Mesodermal cell (in vitro differentiated cells): Measurements from ENCODE around the gene TRIML2. TPM values are rescaled to one million over a fixed set of nuclear protein-coding genes. Genes with fewer than 3 reads are reported as not detected.
A peak's percentile ranks its signal among the peaks of the same experiment; 100 is the strongest.

ENCODE experiments used
- H3K27ac ChIP-seq: 2 replicates; pipeline ENCODE4 v1.7.0; 2013; ENCODE audit warnings: mild to moderate bottlenecking, low read depth, low read length, moderate library complexity; ENCODE audit not compliant: severe bottlenecking
- H3K36me3 ChIP-seq: 2 replicates; pipeline ENCODE4 v1.7.1; 2013; ENCODE audit warnings: mild to moderate bottlenecking, low read length, moderate library complexity; ENCODE audit not compliant: control insufficient read depth, insufficient read depth
- H3K4me1 ChIP-seq: one replicate; pipeline ENCODE4 v1.7.1; 2013; ENCODE audit warnings: mild to moderate bottlenecking, low read length; ENCODE audit not compliant: insufficient read depth, control insufficient read depth, poor library complexity, severe bottlenecking
- H3K4me3 ChIP-seq: 2 replicates; pipeline ENCODE4 v1.7.0; 2013; ENCODE audit warnings: low read length, control low read depth, mild to moderate bottlenecking; ENCODE audit not compliant: insufficient read depth, poor library complexity, severe bottlenecking; ENCODE audit errors: extremely low read depth
- H3K9me3 ChIP-seq: 2 replicates; pipeline ENCODE4 v1.7.1; 2013; ENCODE audit warnings: mild to moderate bottlenecking, low read length, moderate library complexity; ENCODE audit not compliant: control insufficient read depth
- WGBS, 2 experiments: methylation state at CpG; one replicate each; pipeline ENCODE4 v1.1.5; 2013; ENCODE audit warnings: missing lambda C conversion rate in 2 of 2; ENCODE audit not compliant: insufficient coverage in 2 of 2; 5-methylcytosine and 5-hydroxymethylcytosine counted together
- polyA plus RNA-seq, 2 experiments: library from polyadenylated mRNA; stranded (reverse); fragments of 50-300 nt; gene quantifications; one replicate each; pipeline ENCODE4 v1.2.3, GENCODE V29; 2013

TRIML2 gene, protein sequence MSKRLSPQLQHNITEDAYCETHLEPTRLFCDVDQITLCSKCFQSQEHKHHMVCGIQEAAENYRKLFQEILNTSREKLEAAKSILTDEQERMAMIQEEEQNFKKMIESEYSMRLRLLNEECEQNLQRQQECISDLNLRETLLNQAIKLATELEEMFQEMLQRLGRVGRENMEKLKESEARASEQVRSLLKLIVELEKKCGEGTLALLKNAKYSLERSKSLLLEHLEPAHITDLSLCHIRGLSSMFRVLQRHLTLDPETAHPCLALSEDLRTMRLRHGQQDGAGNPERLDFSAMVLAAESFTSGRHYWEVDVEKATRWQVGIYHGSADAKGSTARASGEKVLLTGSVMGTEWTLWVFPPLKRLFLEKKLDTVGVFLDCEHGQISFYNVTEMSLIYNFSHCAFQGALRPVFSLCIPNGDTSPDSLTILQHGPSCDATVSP
- 7.5 TPM for polyA plus RNA-seq (2013, experiment 1 of 2)
- polyA plus RNA-seq (2013, experiment 2 of 2): 6.2 TPM

DNA sequence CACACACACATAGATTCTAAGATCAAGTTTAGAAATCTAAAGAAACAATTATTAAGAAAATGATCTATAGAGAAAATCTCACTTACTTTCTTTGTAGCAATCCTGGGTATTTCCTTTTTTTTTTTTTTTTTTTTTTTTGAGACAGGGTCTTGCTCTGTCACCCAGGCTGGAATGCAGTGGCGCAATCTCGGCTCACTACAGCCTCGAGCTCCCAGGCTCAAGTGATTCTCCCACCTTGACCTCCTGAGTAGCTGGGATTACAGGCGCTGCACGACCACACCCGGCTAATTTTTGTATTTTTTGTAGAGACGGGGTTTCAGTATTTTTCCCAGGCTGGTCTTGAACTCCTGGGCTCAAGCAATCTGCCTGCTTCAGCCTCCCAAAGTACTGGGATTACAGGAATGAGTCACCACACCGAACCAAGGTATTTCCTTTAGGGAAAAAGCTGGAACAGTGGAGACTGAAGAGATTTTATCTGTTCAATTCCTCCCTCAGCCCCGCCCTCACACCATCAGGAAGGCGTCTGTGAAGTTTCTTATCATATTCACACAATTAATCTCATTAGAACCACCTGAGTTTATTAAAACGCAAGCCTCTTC lies at the start of gene TRIML2:
TRIML2 (minus strand) TSS at position 447 of the 599 bp plus-strand sequence. CDS start 4,235 bp downstream, outside the sequence.
- 31 to 60% methylated on average over 5 to 7 of the region's 11 CpGs for WGBS, 2 experiments
- no peaks in the 10 kb centered on the region for H3K9me3 ChIP-seq
- peak within 1 kb of the TSS; percentile 72 for H3K27ac ChIP-seq
- H3K4me1 ChIP-seq: peaks cover 21% of the 10 kb centered on the region
- peak within 1 kb of the TSS; percentile 38 for H3K4me3 ChIP-seq
- H3K36me3 ChIP-seq: peaks cover 13% of the 10 kb centered on the region

DNA sequence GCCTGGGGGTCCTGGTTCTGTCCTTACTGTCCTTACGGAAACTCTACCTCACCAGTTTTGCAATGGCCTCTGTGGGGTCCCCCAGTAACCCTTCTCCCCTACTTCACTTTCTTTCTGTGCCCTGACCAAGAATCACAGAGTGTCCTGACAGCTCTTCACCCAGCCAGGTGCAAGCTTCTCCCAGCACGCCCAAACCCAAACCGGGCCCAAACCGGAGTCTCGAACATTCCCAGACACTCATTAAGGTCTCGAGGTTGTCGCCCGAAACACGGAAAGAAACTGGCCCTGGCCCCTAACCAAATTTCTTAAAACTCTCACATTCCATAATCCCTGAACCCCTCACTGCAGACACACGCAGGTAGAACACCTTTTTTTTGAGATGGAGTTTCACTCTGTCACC lies 48.9 kb upstream of the TRIML2 start:
- H3K27ac ChIP-seq: no peak overlapping the region
- no peaks in the 10 kb centered on the region for H3K36me3 ChIP-seq
- no peaks in the 10 kb centered on the region for H3K9me3 ChIP-seq
- no peaks in the 10 kb centered on the region for H3K4me1 ChIP-seq
- no peak overlapping the region for H3K4me3 ChIP-seq
- 93 to 94% methylated on average over 8 to 10 of the region's 10 CpGs for WGBS, 2 experiments

DNA sequence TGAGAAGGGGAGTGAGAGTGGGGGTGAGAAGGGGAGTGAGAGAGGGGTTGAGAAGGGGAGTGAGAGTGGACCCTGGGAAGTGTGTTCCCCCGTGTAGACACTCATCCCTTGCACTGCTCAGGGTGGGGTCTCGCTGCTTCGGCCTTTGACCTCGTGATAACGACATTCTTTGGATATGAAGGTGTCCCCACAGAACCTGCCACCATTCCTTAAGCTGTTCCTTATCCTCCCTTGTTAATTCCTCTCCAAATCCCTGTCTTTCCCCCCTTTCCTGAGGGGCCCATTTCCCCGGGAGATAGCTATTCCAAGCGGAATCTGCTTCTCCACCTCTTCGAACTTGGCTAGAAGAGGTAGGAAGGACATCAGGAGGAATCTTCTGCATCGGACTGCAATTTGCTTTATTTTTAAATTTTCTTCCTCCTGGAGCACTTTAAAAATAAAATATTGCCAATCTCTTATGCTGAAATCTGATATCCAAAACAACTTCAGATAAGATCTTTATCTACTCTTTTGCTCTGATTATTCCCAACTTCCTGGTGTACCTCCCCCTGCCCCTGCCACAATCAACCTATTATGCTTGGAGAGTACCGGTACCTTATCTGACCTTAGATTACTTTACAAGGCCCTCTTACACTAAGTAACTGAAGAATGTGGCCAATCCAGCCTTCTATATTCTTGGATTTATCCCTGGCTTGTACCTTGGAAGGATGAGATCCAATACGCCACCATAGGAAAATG lies 45.4 kb upstream of the TRIML2 start:
- H3K36me3 ChIP-seq: no peaks in the 10 kb centered on the region
- H3K27ac ChIP-seq: no peak overlapping the region
- H3K4me3 ChIP-seq: no peak overlapping the region
- 77 to 83% methylated on average over 7 to 9 of the region's 11 CpGs for WGBS, 2 experiments
- peaks cover 3% of the 10 kb centered on the region for H3K9me3 ChIP-seq
- H3K4me1 ChIP-seq: no peaks in the 10 kb centered on the region

DNA sequence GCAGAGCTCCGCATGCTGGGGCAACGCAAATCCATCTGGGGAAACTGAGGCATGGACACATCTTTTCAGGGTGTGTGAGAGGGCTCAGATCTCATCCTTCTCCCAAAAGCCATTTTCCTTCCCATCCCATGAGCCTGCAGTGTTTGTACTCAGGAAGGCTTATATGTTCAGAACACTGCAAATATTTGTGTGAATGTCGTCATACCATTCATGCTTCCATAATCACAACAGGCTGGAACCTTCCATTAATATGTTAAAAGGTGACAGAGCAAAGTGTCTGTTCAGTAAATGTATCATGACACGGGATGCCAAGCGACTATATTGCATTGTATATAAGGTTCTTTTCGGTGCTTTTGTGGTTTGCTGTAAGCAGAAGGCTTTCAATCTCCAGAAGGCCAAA lies 38.4 kb upstream of the TRIML2 start:
- Histone ChIP-seq H3K36me3 (no peaks in the 10 kb centered on the region), H3K4me3 (no peak overlapping the region), H3K9me3 (peaks cover 3% of the 10 kb centered on the region), H3K4me1 (no peaks in the 10 kb centered on the region), H3K27ac (no peak overlapping the region)
- WGBS, 2 experiments: 94 to 95% methylated on average over 4 of the region's 6 CpGs

DNA sequence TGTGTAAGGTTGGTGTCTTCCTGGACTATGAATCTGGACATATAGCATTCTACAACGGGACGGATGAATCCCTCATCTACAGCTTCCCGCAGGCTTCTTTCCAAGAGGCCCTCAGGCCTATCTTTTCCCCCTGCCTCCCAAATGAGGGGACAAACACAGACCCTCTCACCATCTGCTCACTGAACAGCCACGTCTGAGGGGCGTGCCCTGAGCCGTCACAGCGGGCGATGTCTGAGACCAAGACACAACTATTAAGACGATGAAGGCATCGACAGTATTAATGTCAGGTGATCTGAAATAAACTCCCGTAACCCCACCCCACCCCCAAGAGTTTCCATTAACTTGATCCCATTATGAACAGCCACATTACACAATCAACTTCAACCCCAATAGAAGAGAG lies 37.8 kb upstream of the TRIML2 start:
- Histone ChIP-seq H3K4me1 (no peaks in the 10 kb centered on the region), H3K36me3 (no peaks in the 10 kb centered on the region), H3K9me3 (peaks cover 3% of the 10 kb centered on the region), H3K4me3 (no peak overlapping the region), H3K27ac (no peak overlapping the region)
- 88 to 97% methylated on average over 9 to 11 of the region's 11 CpGs for WGBS, 2 experiments

DNA sequence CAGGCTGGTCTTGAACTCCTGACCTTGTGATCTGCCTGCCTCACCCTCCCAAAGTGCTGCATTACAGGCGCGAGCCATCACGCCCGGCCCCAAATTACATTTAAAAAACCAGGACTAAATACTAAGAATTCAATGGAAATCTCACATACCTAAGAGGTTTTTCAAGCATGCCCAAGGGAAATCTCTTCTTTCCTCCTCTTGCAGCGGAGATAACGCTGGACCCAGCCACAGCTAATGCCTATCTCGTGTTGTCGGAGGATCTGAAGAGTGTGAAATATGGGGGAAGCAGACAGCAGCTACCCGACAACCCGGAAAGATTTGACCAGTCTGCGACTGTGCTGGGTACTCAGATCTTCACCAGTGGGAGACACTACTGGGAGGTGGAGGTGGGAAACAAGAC lies 37.2 kb upstream of the TRIML2 start:
- Histone ChIP-seq H3K4me3 (no peak overlapping the region), H3K9me3 (peaks cover 3% of the 10 kb centered on the region), H3K4me1 (no peaks in the 10 kb centered on the region), H3K27ac (no peak overlapping the region), H3K36me3 (no peaks in the 10 kb centered on the region)
- WGBS, 2 experiments: 81 to 91% methylated on average over 9 of the region's 11 CpGs

DNA sequence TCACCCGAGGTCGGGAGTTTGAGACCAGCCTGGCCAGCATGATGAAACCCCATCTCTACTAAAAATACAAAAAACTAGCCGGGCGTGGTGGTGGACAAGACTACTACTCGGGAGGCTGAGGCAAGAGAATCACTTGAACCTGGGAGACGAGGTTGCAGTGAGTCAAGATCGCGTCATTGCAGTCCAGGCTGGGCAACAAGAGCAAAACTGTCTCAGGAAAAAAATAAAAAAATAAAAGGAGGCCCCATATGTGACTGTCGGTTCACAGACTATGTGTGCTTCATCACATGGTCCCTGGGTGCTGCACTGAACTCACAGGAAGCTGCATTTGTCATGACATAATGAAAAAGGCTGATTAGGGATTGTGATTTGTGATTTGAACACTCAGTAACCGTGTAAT lies 36.2 kb upstream of the TRIML2 start:
- Histone ChIP-seq H3K4me3 (no peak overlapping the region), H3K27ac (no peak overlapping the region), H3K9me3 (peaks cover 2% of the 10 kb centered on the region), H3K4me1 (no peaks in the 10 kb centered on the region), H3K36me3 (no peaks in the 10 kb centered on the region)
- WGBS, 2 experiments: 89 to 90% methylated on average over 7 to 8 of the region's 10 CpGs

DNA sequence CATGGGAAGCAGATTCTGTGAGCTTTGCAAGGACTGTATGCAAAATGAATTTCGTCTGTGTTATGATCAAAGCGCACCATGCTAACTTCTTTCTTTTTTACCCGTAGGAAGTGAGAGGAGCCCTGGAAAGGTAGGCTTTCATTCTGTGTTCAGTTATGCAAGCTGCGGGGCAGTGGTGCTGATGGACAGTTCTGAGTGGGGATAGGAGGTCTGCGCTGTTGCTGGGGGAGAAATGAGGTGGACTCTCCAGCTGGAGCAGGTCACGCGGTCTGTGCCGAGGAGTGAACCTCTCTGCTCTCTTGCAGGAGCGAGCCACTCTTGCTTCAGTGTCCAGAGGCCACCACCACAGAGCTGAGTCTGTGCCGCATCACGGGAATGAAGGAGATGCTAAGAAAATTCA lies 34.3 kb upstream of the TRIML2 start:
- 90 to 98% methylated on average over 7 to 11 of the region's 11 CpGs for WGBS, 2 experiments
- Histone ChIP-seq H3K4me3 (no peak overlapping the region), H3K36me3 (no peaks in the 10 kb centered on the region), H3K4me1 (no peaks in the 10 kb centered on the region), H3K27ac (no peak overlapping the region), H3K9me3 (no peaks in the 10 kb centered on the region)

DNA sequence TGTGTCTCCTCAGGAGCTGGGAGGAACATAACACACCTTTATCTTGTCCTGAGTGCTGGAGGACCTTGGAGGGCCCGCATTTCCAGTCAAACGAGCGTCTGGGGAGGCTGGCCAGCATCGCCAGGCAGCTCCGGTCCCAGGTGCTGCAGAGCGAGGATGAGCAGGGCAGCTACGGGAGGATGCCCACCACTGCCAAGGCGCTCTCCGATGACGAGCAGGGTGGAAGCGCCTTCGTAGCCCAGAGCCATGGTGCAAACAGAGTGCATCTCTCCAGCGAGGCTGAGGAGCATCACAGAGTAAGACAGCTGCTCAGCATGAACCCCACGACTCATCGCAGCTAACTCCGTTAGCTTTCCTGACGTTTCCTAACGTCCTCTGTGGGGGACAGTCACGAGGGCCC lies 30.3 kb upstream of the TRIML2 start:
- Histone ChIP-seq H3K4me3 (no peak overlapping the region), H3K36me3 (no peaks in the 10 kb centered on the region), H3K27ac (no peak overlapping the region), H3K4me1 (no peaks in the 10 kb centered on the region), H3K9me3 (no peaks in the 10 kb centered on the region)
- WGBS, 2 experiments: 82 to 84% methylated on average over 19 of the region's 19 CpGs

DNA sequence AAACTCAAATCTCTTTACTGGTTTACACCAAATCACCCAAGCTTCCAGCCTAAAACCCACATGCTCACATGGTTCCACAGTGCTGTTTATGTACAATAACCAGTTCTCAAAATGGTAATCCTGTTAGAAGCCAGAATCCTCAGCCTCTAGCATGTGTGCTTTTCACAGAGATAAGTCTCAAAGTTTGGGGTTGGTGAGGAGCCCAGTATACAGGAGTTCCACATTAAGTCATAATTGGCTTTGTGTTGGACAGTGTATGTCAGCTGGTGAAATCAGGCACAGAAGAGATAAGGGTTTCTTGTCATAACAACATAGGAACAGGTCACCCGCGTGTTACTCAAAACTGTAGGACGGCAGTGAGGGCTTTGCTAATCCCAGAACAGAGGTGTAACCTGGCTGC lies 29.7 kb upstream of the TRIML2 start, which contains the start of gene TRIML1:
TRIML1 (plus strand) TSS at position 301 of the 400 bp plus-strand sequence. CDS start 118 bp downstream, outside the sequence.
- Histone ChIP-seq H3K4me3 (no peak within 1 kb of the TSS), H3K27ac (no peak within 1 kb of the TSS), H3K36me3 (no peaks in the 10 kb centered on the region), H3K4me1 (no peaks in the 10 kb centered on the region), H3K9me3 (no peaks in the 10 kb centered on the region)
- WGBS, 2 experiments: 98 to 100% methylated on average over 3 of the region's 3 CpGs
